ENCODE measurements around the gene KIF1B.

- no peak for TF ChIP-seq CTCF (conservative IDR thresholded peaks at IDR 0.05; ENCODE audit: low read depth, low read length)
- no peak for TF ChIP-seq EZH2 (IDR thresholded peaks at IDR 0.05; ENCODE audit: borderline replicate concordance, low read depth, low read length, poor library complexity, severe bottlenecking)
Observed at GRCh38 chr1:10421637-10422036, 211.3 kb downstream of the KIF1B start.
